GM19468 (cell line): ENCODE data around the gene SLC4A5.

Source experiments
- ATAC-seq: cut with Tn5 transposase; IDR thresholded peaks from one replicate; pipeline ENCODE4 v1.9.1; 2021; ENCODE audit warnings: mild to moderate bottlenecking, moderate library complexity, moderate number of reproducible peaks; ENCODE audit not compliant: unreplicated experiment; ENCODE audit errors: extremely low read depth

SLC4A5 gene

GRCh38 chr2:74316627-74317295, 26.5 kb downstream of the SLC4A5 start:
- no peak for ATAC-seq

GRCh38 chr2:74314107-74314506, 29.1 kb downstream of the SLC4A5 start:
- ATAC-seq = no peak

DNA sequence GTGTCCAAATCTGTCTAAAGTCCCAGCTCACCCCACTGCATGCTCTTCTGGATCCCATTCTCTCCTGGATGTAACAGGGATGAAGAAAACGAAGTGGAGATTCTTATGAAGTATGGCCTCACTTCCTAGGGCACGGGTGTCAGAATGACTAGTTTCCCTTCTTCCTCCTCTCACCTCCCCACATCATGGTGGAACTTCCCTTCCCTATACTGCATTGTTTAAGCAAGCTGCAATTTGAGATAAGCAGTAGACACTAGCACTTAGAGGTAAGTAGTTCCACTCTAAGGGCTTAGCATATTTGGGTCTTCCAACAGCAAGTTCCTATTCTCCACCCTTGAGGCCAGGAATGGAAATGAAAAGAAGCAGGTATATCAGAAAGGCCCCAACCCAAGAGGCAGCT, 29.7 kb downstream of the SLC4A5 start:
- ATAC-seq = no peak

- ATAC-seq = no peak
Measured at GRCh38 chr2:74312913-74313312, 30.3 kb downstream of the SLC4A5 start.

DNA sequence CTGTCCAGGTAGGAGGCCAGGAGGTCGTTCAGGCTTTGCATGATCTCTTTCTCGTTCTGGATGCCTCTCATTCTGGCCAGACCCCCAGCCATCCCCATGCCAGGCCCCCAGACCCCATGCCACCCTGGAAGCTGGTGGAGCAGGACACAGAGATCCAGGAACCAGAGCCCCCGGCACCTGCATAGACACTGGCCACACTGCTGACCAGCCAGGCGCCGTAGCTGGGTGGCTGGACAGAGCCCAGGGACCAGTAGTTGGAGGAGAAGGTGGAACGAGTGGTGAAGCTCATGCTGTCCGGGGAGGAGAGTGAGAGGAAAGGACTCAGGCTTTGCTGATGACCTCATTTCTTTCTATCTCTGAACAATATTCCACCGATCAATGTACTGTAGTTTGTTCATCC, 35.5 kb downstream of the SLC4A5 start:
- no peak for ATAC-seq

GRCh38 chr2:74304332-74305148, 38.7 kb downstream of the SLC4A5 start:
- ATAC-seq = no peak

DNA sequence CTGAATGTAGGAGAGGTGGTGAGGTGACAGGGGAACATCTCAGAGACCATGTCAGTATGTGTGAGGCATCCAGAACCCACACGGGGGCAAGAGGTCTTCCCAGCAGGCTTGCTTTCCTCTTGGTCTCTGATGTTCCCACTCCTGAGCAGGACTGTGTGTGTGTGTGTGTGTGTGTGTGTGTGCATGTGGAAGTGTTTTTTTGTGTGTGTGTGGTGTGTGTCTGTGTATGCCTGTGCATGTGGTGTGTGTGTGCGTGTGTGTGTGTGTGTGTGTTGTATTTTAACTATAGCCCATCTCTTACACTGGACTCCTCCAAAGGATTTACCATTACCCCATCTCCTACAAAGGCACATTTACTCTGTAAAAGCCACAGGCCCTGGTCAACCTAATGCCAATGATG, 40.4 kb downstream of the SLC4A5 start:
- ATAC-seq = no peak

DNA sequence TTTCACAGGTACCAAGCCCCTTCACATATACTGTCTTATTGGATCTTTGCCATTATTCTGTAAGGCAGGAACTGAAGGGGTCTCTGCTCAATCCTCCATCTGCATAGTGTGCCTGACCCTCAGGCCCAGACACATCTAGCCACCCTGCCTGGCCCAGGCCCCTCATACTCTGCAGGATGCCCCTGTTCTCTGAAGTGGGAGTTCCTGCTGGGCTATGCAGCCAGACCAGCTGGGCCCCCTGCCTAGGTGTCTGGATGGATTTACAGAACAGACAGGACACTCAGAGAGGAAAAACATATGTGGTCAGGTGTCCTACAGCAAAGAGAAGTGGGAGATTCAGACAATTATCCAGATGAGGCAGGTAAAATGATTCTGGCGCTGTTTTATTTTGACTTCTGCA, 42.0 kb downstream of the SLC4A5 start:
- ATAC-seq = no peak

- ATAC-seq = no peak
Measured at GRCh38 chr2:74300506-74300905, 42.7 kb downstream of the SLC4A5 start.

DNA sequence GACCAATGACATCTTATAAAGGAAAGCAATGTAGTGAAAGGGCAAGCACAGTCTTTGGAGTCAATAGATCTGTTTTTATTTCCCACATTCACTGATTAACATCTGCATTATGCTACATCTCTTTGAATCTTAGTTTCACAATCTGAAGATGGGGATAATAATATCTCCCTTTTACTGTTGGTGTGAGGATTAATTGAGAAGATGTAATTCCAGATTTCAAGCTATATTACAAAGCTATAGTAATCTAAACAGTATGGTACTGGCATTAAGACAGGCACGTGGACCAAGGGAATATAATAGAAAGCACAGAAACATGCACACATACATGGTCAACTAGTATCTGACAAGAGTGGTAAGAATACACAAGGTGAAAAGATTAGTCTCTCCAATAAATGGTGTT, 45.3 kb downstream of the SLC4A5 start:
- no peak for ATAC-seq

DNA sequence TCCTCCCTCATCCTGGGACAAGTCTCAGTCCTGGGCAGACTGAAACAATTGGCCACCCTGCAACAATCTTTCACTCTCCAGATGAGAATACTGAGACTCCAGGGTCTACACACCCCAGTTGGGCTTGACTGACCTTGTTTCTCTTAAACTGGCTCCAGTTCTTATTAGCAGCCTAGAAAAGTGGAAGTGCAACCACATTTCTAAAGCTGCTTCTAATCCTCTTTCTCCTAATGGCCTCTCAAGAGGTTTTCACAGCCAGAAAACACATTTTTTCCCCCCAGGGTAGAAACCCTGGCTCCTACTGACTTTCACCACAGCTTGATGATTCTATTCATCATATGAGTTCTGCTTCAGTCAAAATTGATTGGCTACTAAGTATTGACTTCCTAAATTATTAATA, 45.8 kb downstream of the SLC4A5 start:
- no peak for ATAC-seq

DNA sequence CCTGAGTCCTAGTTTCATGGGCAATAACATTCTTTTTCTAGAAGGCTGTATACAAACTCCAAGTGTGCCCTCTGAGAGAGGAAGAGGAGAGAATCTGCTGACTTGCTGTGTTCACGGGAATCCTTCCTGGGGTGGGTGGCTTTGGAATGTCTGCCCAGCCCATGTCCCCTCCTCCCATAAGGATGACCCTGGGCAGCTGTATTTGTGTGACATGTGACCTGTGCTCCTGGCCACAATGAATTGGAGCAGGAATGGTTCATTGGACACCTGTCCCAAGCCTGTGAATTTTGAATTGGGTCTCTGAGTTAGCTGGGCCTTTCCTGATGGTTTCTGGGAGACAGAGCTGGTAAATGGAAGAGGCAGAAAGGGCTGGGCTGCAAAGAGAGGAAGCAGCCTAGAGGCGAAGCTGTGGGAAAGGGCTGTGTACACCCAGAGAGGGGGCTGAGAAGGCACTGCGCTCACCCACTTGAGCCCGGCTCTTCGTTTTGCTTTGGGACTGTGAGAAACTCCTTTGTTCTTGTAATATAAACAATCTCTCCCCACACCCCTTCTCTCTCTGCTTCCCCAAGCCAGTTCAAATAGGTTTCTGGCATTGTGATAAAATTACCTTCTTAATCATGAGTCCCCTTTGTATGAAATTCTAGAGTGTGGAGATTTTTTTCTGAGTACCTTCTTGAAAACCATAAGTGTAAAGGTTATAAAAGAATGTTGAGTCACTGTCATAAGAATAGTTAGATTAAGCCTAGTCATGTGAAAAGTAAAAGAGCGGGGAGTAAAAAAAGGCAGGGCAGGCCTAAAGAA, 49.8 kb downstream of the SLC4A5 start:
- no peak for ATAC-seq

GRCh38 chr2:74292751-74293150, 50.5 kb downstream of the SLC4A5 start:
- ATAC-seq = no peak

GRCh38 chr2:74291886-74292621, 51.2 kb downstream of the SLC4A5 start:
- ATAC-seq = no peak

DNA sequence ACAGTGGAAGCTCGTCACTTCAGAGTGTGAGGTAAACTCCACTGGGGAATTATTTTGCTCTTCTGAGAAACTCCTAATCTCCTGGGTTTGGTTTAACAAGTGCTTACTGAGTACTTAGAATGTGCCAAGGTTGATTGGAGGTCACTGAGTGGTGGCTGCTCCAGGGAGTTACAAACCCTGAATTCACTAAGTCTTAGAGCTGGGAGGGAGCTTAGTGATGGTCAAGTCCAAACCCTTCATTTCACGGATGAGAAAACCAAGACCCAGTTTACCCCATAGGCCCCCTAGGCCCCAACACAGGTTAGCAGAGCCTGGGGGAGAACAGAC, 52.0 kb downstream of the SLC4A5 start:
- ATAC-seq = no peak

DNA sequence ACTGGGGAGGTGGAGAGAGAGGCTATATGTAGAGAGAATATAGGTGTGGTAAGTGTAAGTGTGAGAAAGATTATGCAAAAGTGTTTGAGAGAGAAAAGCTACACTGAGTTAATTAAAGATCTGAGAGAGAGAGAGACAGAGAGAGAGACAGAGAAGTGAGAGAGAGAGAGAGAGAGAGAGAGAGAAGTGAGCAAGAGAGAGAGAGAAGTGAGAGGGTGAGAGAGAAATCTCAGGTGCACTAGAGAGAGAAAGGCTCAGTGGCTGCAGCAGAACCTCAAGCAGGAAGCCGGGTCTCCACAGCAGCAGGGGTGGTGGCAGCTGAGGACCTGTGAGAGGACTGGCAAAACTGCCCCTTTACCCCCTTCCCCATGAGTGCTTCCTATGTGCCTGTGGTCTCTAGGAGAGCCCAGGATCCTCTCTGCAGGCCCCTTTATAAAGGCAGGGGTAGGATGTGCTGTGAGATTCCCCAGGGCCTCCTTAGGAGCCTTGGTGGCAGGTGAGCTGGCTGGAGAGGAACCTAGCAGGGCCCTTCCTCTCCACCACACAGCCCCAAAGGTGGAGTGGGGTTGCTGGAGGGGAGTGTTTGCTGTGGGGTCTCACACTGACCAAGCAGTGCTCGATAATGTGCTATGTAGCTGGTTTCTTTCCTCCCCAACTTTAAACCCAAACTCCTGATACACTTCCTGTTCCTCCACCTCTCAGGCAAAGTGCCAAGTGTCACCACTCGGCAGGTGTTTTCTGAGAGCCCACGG, 52.6 kb downstream of the SLC4A5 start:
- no peak for ATAC-seq

DNA sequence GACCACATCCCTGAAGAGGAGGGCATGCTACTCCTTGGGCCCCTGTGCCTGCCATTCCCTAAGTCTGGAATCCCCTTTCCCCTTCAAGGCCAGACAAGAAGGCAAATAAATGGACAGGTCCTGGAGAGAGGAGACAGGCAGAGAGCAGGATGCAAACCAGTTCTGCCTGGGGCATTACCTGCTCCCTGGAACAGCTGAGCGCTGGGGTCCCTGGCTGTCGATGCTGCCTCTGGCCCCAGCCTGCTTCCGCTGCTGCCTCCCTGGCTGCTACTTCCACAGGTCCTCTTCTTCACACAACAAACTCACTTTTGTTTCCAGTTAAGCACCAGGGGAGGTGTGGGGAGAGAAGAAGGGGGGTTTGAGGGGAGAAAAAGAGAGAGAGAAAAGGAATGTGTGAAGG, 53.1 kb downstream of the SLC4A5 start:
- ATAC-seq = no peak

DNA sequence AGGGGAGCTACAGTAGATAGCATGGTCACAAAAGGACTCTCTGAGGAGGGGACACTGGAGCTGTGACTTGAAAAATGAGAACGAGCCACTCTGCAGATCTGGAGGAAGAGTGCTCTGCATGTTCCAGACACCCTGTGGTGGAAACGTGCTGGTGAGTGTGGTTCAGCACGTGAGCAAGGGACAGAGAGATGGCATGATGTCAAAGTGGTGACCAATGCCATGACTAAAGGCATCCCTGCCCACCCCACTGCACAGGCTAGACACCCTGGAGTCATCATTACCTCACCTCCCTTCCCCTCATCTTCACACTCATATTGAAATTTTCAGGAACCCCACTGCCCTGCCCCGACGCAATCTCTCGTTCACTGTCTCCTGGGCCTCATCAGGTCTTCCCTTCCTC, 56.5 kb downstream of the SLC4A5 start:
- ATAC-seq = no peak

GRCh38 chr2:74281141-74281975, 61.9 kb downstream of the SLC4A5 start:
- ATAC-seq = no peak
